ENCODE data around the gene XRCC5. TPM values are rescaled to one million over a fixed set of nuclear protein-coding genes. Genes with fewer than 3 reads are reported as not detected.

Gene XRCC5
- polyA plus RNA-seq, 1 donor (not counting 4 experiments of a cell fraction or from before 2014, with no cell fraction given), result 521 TPM

DNA sequence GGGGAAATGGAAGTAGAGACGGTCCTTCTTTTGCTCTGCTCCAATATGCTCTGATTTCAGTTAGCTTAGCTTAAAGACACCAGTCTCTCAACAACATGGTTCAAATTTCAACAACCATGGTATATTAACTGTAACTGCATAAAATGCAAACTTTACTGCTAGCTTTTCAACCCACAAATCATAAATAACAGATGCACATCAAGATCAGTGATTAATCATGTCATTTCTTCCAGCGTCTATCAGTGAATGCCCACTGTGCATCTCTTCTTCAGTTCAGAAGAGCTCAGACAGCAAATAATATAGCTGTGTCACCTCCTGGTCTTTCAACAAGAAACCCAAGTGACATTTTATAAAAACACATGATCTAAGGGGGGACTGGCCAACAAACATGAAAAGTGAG lies 40.1 kb upstream of the XRCC5 start:
- no peak overlapping the region for H3K4me2 ChIP-seq (ENCODE audit: control insufficient read depth, extremely low read depth, insufficient read depth, low read depth, low read length)
- H3K9ac ChIP-seq (ENCODE audit: control insufficient read depth, extremely low read depth, insufficient read depth, low read length), result no peak overlapping the region
- H3K4me3 ChIP-seq (ENCODE audit: control insufficient read depth in 2 of 3, extremely low read depth in 1 of 3, insufficient read depth in 2 of 3, low read depth in 1 of 3, low read length in 3 of 3), result no peak overlapping the region
- no peak overlapping the region for H2AFZ ChIP-seq (ENCODE audit: control insufficient read depth, low read length)
- H3K9me1 ChIP-seq (ENCODE audit: control insufficient read depth, extremely low read depth, insufficient read depth, low read length), result no peaks in the 10 kb centered on the region
- no peaks in the 10 kb centered on the region for H4K20me1 ChIP-seq (ENCODE audit: control insufficient read depth, extremely low read depth, insufficient read depth, low read length)
- DNase-seq (ENCODE audit: low read depth, low spot score) (no peak), FAIRE-seq (no peak)
- no peaks in the 10 kb centered on the region for H3K79me2 ChIP-seq (ENCODE audit: control insufficient read depth, insufficient read depth, low read length)
- H3K9me3 ChIP-seq (ENCODE audit: control insufficient read depth, low read depth, low read length), result no peaks in the 10 kb centered on the region
- no peak for TF ChIP-seq EZH2 (IDR thresholded peaks at IDR 0.05; ENCODE audit: low read length)
- TF ChIP-seq, protein P1, sequence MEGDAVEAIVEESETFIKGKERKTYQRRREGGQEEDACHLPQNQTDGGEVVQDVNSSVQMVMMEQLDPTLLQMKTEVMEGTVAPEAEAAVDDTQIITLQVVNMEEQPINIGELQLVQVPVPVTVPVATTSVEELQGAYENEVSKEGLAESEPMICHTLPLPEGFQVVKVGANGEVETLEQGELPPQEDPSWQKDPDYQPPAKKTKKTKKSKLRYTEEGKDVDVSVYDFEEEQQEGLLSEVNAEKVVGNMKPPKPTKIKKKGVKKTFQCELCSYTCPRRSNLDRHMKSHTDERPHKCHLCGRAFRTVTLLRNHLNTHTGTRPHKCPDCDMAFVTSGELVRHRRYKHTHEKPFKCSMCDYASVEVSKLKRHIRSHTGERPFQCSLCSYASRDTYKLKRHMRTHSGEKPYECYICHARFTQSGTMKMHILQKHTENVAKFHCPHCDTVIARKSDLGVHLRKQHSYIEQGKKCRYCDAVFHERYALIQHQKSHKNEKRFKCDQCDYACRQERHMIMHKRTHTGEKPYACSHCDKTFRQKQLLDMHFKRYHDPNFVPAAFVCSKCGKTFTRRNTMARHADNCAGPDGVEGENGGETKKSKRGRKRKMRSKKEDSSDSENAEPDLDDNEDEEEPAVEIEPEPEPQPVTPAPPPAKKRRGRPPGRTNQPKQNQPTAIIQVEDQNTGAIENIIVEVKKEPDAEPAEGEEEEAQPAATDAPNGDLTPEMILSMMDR (optimal IDR thresholded peaks at IDR 0.05 in 1 of 3, IDR thresholded peaks at IDR 0.05 in 1 of 3, conservative IDR thresholded peaks at IDR 0.05 in 1 of 3; ENCODE audit: extremely low read depth in 1 of 3, insufficient read depth in 2 of 3, low read length in 3 of 3), result no peak
- no peaks in the 10 kb centered on the region for H3K27me3 ChIP-seq (ENCODE audit: control insufficient read depth, extremely low read depth, insufficient read depth, low read length)
- H3K36me3 ChIP-seq (ENCODE audit: control insufficient read depth in 2 of 2, extremely low read depth in 1 of 2, insufficient read depth in 2 of 2, low read length in 2 of 2), result no peaks in the 10 kb centered on the region
- no peak overlapping the region for H3K27ac ChIP-seq (ENCODE audit: control insufficient read depth, insufficient read depth, low read length)
- no peaks in the 10 kb centered on the region for H3K4me1 ChIP-seq (ENCODE audit: control insufficient read depth, extremely low read depth, insufficient read depth, low read length)
- dilution Hi-C loops (cut with MboI; ENCODE audit: extremely low pct_ligation_motif_present, low sequenced_read_pairs), result no loop called here

DNA sequence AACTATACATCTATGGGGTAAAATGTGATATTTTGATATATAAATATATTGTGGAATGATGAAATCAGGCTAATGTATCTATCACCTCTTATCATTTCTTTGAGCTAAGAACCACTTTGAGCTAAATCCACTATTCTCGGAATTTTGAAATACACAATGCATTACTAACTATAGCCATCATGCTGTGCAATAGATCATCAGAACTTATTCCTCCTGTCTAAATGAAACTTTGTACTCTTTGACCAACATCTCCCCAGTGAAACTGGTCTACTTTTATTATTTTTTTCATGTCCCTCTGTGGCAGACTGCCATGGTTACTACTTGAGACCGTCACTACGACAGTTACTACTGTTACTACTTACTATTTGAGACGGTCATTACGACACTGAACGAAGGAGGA lies 39.0 kb upstream of the XRCC5 start:
- no peaks in the 10 kb centered on the region for H3K9me1 ChIP-seq (ENCODE audit: control insufficient read depth, extremely low read depth, insufficient read depth, low read length)
- FAIRE-seq, result no peak
- no peaks in the 10 kb centered on the region for H3K4me1 ChIP-seq (ENCODE audit: control insufficient read depth, extremely low read depth, insufficient read depth, low read length)
- no peak overlapping the region for H3K4me3 ChIP-seq (ENCODE audit: control insufficient read depth in 2 of 3, extremely low read depth in 1 of 3, insufficient read depth in 2 of 3, low read depth in 1 of 3, low read length in 3 of 3)
- no peak overlapping the region for H2AFZ ChIP-seq (ENCODE audit: control insufficient read depth, low read length)
- no peaks in the 10 kb centered on the region for H4K20me1 ChIP-seq (ENCODE audit: control insufficient read depth, extremely low read depth, insufficient read depth, low read length)
- H3K9me3 ChIP-seq (ENCODE audit: control insufficient read depth, low read depth, low read length), result no peaks in the 10 kb centered on the region
- no peaks in the 10 kb centered on the region for H3K36me3 ChIP-seq (ENCODE audit: control insufficient read depth in 2 of 2, extremely low read depth in 1 of 2, insufficient read depth in 2 of 2, low read length in 2 of 2)
- H3K4me2 ChIP-seq (ENCODE audit: control insufficient read depth, extremely low read depth, insufficient read depth, low read depth, low read length), result no peak overlapping the region
- no peak overlapping the region for H3K27ac ChIP-seq (ENCODE audit: control insufficient read depth, insufficient read depth, low read length)
- H3K27me3 ChIP-seq (ENCODE audit: control insufficient read depth, extremely low read depth, insufficient read depth, low read length), result no peaks in the 10 kb centered on the region
- no peak for DNase-seq (ENCODE audit: low read depth, low spot score)
- dilution Hi-C loops (cut with MboI; ENCODE audit: extremely low pct_ligation_motif_present, low sequenced_read_pairs), result no loop called here
- no peak overlapping the region for H3K9ac ChIP-seq (ENCODE audit: control insufficient read depth, extremely low read depth, insufficient read depth, low read length)
- TF ChIP-seq, protein P1 (optimal IDR thresholded peaks at IDR 0.05 in 1 of 3, IDR thresholded peaks at IDR 0.05 in 1 of 3, conservative IDR thresholded peaks at IDR 0.05 in 1 of 3; ENCODE audit: extremely low read depth in 1 of 3, insufficient read depth in 2 of 3, low read length in 3 of 3), result no peak
- TF ChIP-seq EZH2 (IDR thresholded peaks at IDR 0.05; ENCODE audit: low read length), result no peak
- no peaks in the 10 kb centered on the region for H3K79me2 ChIP-seq (ENCODE audit: control insufficient read depth, insufficient read depth, low read length)
